KMS-11 (cell line): ENCODE results near the gene PBX3.

Experiments
- H2AFZ ChIP-seq: fragments of 200-600 bp; sonication (generic); 2 replicates; pipeline ENCODE4 v1.6.1; 2016; ENCODE audit warnings: antibody characterized with exemption, mixed run types, low read depth
- H3K27ac ChIP-seq: fragments of 200-600 bp; sonication (generic); 2 replicates; pipeline ENCODE4 v1.6.1; 2016; ENCODE audit warnings: mild to moderate bottlenecking, mixed run types
- H3K27me3 ChIP-seq: fragments of 200-600 bp; sonication (generic); 2 replicates; pipeline ENCODE4 v1.6.1; 2017; ENCODE audit warnings: mild to moderate bottlenecking, low read depth, mixed run types, moderate library complexity; ENCODE audit not compliant: insufficient read depth
- H3K36me3 ChIP-seq: fragments of 200-600 bp; sonication (generic); 2 replicates; pipeline ENCODE4 v1.6.1; 2017; ENCODE audit warnings: mild to moderate bottlenecking, mixed run types; ENCODE audit not compliant: insufficient read depth
- H3K4me1 ChIP-seq: fragments of 200-600 bp; sonication (generic); 2 replicates; pipeline ENCODE4 v1.6.1; 2016; ENCODE audit warnings: mild to moderate bottlenecking, low read depth, mixed run types; ENCODE audit not compliant: poor library complexity, severe bottlenecking
- H3K4me2 ChIP-seq: fragments of 200-600 bp; sonication (generic); 2 replicates; pipeline ENCODE4 v1.7.0; 2016; ENCODE audit warnings: mild to moderate bottlenecking, mixed run types
- H3K4me3 ChIP-seq: fragments of 200-600 bp; sonication (generic); IDR thresholded peaks from 2 replicates; pipeline ENCODE4 v1.6.1; 2017; ENCODE audit warnings: low read depth, low read length, mixed read lengths; ENCODE audit not compliant: insufficient read depth
- H3K79me2 ChIP-seq: fragments of 200-600 bp; sonication (generic); 2 replicates; pipeline ENCODE4 v1.6.1; 2016; ENCODE audit warnings: low read depth, mixed run types; ENCODE audit not compliant: insufficient read depth
- H3K9ac ChIP-seq: fragments of 200-600 bp; sonication (generic); 2 replicates; pipeline ENCODE4 v1.6.1; 2016; ENCODE audit warnings: mild to moderate bottlenecking, mixed run types
- H4K20me1 ChIP-seq: fragments of 200-600 bp; sonication (generic); 2 replicates; pipeline ENCODE4 v1.6.1; 2016; ENCODE audit warnings: mild to moderate bottlenecking, mixed run types; ENCODE audit not compliant: insufficient read depth
- TF ChIP-seq, protein P1 (sequence below): fragments of 200-600 bp; sonication (generic); conservative IDR thresholded peaks from 2 replicates; pipeline ENCODE4 v1.6.1; 2017; ENCODE audit warnings: low read depth, mild to moderate bottlenecking, antibody characterized with exemption, low read length, moderate library complexity, mixed read lengths

The PBX3 gene

DNA sequence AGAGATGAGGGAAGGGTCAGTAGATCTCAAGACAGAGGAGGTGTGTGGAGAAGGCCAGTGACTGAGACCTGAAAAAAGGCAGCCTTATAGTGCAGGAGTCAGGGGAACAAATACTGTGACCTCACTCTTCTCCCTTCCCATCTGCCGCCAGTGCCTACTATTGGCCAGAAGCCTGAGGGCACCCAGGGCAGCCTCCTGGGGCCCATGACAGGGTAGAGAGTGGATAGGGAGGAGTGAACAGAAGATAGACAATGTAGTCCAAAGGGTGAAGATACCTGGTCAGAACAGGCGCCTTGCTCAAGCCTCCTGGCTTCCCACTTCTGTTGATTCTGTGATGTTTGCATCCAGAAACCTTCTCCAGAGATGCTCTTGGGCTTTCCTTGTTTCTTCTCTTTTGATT is 196.7 kb downstream of the PBX3 start:
- no peak overlapping the region for H3K4me2 ChIP-seq
- no peak overlapping the region for H3K27ac ChIP-seq

DNA sequence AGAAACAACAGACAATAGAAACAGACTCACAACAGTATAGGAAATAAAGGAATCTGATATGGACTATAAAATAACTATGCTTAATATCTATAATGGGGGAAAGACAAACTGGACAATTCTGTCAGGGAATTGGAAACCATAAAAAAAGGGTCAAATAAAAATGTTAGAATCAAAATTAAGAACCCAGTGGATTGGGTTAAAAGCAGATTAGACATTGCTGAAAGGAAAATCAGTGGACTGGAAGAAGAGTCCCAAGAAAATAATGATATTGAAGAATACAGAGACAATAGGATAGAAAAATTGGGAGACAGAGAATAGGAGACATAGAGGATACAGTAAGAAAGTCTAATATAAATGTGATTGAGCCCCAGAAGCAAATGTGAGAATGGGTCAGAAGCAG is 199.2 kb downstream of the PBX3 start:
- H2AFZ ChIP-seq = no peak overlapping the region
- peaks cover 14% of the 10 kb centered on the region; the same call in 1 of the 2 replicates for H3K79me2 ChIP-seq
- H3K4me1 ChIP-seq = no peaks in the 10 kb centered on the region
- no peak overlapping the region for H3K4me2 ChIP-seq
- no peak overlapping the region for H3K9ac ChIP-seq
- no peak overlapping the region for H3K27ac ChIP-seq
- peaks cover 3% of the 10 kb centered on the region for H3K36me3 ChIP-seq
- no peak overlapping the region for H3K4me3 ChIP-seq
- peaks cover 6% of the 10 kb centered on the region; the same call in 1 of the 2 replicates for H4K20me1 ChIP-seq
- TF ChIP-seq, protein P1, sequence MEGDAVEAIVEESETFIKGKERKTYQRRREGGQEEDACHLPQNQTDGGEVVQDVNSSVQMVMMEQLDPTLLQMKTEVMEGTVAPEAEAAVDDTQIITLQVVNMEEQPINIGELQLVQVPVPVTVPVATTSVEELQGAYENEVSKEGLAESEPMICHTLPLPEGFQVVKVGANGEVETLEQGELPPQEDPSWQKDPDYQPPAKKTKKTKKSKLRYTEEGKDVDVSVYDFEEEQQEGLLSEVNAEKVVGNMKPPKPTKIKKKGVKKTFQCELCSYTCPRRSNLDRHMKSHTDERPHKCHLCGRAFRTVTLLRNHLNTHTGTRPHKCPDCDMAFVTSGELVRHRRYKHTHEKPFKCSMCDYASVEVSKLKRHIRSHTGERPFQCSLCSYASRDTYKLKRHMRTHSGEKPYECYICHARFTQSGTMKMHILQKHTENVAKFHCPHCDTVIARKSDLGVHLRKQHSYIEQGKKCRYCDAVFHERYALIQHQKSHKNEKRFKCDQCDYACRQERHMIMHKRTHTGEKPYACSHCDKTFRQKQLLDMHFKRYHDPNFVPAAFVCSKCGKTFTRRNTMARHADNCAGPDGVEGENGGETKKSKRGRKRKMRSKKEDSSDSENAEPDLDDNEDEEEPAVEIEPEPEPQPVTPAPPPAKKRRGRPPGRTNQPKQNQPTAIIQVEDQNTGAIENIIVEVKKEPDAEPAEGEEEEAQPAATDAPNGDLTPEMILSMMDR = no peak
- no peaks in the 10 kb centered on the region for H3K27me3 ChIP-seq

More for the DNA sequence above, 196.7 kb downstream of the PBX3 start:
- Histone ChIP-seq H3K79me2 (peaks cover 5% of the 10 kb centered on the region; the same call in 1 of the 2 replicates), H3K9ac (no peak overlapping the region), H2AFZ (no peak overlapping the region), H4K20me1 (peaks cover 3% of the 10 kb centered on the region; the same call in 1 of the 2 replicates), H3K4me3 (no peak overlapping the region), H3K4me1 (no peaks in the 10 kb centered on the region), H3K27me3 (no peaks in the 10 kb centered on the region), H3K36me3 (peaks cover 3% of the 10 kb centered on the region)
- TF ChIP-seq, protein P1 = no peak

DNA sequence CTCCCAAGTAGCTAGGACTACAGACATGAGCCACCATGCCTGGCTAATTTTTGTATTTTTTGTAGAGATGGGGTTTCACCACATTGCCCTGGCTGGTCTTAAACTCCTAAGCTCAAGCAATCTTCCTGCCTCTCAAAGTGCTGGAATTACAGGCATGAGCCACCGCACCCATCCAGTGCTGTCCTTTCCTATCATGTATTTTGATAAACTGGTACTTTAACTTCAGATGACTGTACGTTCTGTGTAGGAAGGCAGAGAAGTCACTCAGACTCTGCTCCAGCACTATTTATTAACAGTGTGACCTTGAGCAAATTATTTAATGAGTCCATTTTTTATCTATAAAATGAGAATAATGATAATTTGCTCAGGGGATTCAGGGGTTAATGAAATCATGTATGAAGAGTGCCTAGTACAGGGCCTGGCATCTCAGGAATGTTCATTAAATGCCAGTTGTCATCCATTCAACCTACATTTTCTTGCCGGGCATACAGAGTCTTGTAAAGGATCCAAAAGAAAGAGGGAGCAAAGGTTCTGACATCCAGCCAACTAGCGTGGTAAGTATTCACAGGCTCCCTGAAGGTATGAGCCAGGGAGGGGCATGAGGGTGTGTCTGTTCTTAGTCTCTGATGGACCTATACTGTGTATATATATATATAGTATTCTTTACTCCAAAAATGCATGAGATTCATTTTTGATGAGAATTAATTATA is 201.9 kb downstream of the PBX3 start:
- Histone ChIP-seq H2AFZ (no peak overlapping the region), H3K4me2 (no peak overlapping the region), H3K79me2 (peaks cover 15% of the 10 kb centered on the region; the same call in 1 of the 2 replicates), H3K4me1 (peaks cover 2% of the 10 kb centered on the region), H3K27me3 (no peaks in the 10 kb centered on the region), H3K27ac (no peak overlapping the region), H3K9ac (no peak overlapping the region), H3K4me3 (no peak overlapping the region), H4K20me1 (peaks cover 6% of the 10 kb centered on the region; the same call in 1 of the 2 replicates), H3K36me3 (peaks cover 3% of the 10 kb centered on the region)
- TF ChIP-seq, protein P1 = no peak

DNA sequence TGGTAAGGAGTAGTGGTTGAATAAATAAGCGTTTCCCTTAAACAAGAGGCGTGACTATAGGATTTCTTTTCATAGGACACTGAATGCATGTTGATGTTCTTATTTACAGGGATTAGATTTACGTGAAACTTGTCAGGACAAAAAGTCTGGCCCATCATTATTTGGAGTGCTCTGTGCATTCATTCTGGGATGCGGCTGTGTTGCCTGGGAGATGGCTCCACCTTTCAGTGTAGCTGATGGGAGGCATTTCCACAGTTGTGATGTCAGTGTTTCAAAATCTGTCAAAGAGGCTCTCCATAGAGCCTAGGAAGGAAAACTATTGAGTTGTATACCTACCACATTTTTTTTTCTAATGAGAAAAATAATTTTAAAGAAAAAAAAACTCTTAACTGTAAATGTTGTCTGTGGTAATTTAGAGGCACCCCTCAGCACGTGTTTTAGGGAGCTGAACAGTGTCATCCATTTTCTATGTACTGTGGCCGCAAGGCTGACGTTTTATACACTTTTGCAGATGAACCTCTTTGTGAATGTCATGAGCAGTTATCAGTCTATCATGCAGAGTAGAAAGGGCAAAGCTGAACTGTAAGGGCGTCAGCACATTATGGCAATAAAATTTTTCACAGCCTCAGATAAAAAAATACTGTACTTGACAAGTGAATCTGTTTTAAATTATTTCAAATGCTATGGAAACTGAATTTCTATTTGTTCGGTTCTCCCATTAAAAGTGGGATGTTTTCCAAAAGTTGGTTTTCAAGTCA is 202.7 kb downstream of the PBX3 start:
- Histone ChIP-seq H3K27ac (no peak overlapping the region), H4K20me1 (peaks cover 6% of the 10 kb centered on the region; the same call in 1 of the 2 replicates)

More for the DNA sequence above, 202.7 kb downstream of the PBX3 start:
- peaks cover 4% of the 10 kb centered on the region for H3K4me1 ChIP-seq
- H3K79me2 ChIP-seq = peaks cover 11% of the 10 kb centered on the region; the same call in 1 of the 2 replicates
- H3K36me3 ChIP-seq = peaks cover 3% of the 10 kb centered on the region
- H2AFZ ChIP-seq = no peak overlapping the region
- no peak overlapping the region for H3K4me3 ChIP-seq
- TF ChIP-seq, protein P1 = no peak
- no peaks in the 10 kb centered on the region for H3K27me3 ChIP-seq
- no peak overlapping the region for H3K4me2 ChIP-seq
- H3K9ac ChIP-seq = no peak overlapping the region
